HG03571 (cell line): ENCODE results near the gene IL1RAP.

Experiments used
- ATAC-seq: cut with Tn5 transposase; IDR thresholded peaks from one replicate; pipeline ENCODE4 v1.9.1; 2021; ENCODE audit not compliant: unreplicated experiment

Gene IL1RAP

DNA sequence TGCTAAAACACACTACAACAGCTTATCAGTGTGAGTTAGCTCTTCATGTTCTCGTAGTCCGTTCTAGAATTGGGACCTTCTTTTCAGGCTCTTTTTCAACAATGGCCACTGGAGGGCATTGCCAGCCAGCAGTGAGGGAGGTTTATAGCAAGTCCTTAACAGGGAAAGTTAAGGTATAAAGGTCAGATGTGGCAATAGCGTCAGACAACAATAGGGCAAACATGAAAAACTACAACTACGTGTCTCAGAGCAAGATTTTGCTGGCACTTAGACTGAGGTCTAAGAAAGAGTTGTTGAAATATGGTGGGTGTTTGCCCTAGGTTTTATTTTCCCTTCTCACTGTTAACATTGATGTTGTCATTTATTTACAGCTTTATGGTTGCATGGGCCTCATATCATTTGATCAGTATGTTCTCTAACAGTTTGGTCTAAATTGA lies 187.2 kb downstream of the IL1RAP start:
- ATAC-seq, result no peak

DNA sequence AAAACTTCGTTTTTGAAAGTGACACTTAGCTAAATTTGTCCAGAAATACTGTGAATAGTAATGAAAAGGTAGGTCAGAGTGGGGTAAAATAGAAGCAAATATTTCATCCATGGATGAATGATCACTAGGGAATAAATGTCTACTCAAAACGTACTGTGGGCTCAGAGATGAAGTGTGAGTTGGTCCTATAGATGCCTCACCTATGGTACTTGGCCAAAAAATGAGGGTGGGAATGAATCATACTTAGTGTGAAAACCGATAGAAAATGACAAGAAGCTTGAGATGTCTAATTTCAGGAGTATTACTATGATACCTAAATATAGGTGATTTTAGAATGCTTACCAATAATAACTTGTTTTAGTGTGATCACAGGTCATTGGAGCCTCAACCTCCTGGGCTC lies 192.7 kb downstream of the IL1RAP start:
- ATAC-seq, result no peak
